Stimulated activated CD4-positive, alpha-beta T cell treated with anti-CD3 and anti-CD28 coated beads, TNF-alpha, amount 100 ng/mL, for 48 hours (primary cell): ENCODE measurements around the gene RUSF1.
"Not testable (repeated sequence)": the region's sequence is repeated elsewhere in the genome, so short reads cannot be mapped to it uniquely, and the experiment has no call there.

Source experiments
- DNase-seq, 3 donors: peaks; one replicate each; pipeline ENCODE4 v3.0.0-alpha.2; 2020; ENCODE audit warnings: low read depth in 3 of 3

Gene RUSF1

GRCh38 chr16:31517800-31518402, 9.7 kb upstream of the RUSF1 start:
- no peak for DNase-seq

- no peak for DNase-seq
These were observed 5.7 kb upstream of the RUSF1 start for GRCh38 chr16:31513884-31514283.

DNA sequence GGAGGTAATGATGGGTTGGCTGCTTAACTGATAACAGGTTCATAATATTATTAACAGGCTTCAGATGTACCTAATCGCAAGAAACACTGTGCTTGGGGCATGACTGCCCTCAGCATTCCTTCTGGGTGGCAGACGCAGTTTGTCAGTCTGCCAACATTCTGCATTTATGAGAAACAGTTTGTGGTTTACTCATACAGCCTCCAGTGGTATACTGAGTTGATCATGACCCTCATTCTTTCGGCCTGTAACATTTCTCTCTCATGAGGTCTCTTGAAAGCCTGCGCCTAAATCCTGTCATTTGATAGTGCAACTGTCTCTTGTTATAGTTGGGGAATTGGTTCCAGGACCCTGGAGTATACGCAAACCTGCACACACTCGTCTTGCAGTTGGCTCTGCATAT, 4.9 kb upstream of the RUSF1 start:
- DNase-seq, result no peak

- DNase-seq, result no peak
These were observed 560 bp upstream of the RUSF1 start for GRCh38 chr16:31508706-31509195.

DNA sequence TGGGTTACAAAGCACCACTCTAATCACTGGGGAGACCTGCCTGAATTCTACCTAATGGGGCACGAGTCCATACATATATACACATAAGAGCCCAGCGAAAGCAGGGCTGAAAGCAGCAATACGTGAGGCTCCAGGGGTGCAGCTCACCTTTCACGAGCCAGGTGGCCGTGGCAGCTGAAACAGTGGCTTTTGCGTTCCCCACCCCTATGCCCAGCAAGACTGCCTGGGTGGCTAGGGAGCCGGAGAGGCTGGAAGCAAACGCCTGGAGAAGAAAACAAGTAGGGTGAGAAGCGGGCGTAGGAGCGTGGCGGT, 618 bp downstream of the RUSF1 start:
- DNase-seq, result no peak

DNA sequence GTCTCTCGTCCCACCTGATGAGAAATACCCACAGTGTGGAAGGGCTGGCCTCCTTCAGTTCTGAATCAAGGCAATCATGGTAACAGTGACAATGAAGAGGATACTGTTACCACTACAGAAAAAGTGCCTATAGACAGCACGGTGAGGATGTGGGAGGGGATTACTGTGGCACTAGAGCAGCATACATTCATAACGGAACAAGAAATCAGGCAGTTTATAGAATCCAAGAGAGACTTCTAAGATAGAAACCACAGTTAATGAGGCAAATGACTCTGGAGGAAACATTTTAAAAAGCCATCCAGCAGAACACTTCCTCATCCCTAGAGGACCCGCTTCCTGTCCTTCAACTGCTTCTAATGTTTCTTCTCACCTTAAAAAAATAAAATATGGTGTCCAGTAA, 2.7 kb downstream of the RUSF1 start:
- peak in 1 of 3 donors; percentile 16 for DNase-seq

DNA sequence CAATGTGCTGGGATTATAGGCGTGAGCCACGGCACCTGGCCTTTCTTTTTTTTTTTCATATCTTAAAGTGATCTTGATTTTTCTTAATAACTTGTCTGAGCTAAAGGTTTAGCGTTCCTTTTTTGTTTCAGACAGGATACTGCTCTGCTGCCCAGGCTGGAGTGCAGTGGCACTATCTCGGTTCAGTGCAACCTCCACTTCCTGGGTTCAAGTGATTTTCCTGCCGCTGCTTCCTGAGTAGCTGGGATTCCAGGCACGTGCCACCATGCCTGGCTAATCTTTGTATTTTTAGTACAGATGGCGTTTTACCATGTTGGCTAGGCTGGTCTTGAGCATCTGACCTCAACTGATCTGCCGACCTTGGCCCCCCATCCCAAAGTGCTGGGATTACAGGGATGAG, 4.0 kb downstream of the RUSF1 start:
- no peak for DNase-seq

DNA sequence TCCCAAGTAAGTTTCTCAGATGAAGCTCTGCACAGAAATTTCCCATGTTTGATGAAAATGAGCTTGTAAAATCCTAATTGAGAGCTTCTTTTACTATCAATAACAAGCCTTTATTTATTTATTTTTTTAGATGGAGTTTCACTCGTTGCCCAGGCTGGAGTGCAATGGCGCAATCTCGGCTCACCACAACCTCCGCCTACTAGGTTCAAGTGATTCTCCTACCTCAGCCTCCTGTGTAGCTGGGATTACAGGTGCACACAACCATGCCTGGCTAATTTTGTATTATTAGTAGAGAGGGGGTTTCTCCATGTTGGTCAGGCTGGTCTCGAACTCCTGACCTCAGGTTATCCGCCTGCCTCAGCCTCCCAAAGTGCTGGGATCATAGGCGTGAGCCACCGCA, 4.6 kb downstream of the RUSF1 start:
- not testable (repeated sequence) for DNase-seq

- DNase-seq, result no peak
These were observed 5.2 kb downstream of the RUSF1 start for GRCh38 chr16:31502981-31503380.

DNA sequence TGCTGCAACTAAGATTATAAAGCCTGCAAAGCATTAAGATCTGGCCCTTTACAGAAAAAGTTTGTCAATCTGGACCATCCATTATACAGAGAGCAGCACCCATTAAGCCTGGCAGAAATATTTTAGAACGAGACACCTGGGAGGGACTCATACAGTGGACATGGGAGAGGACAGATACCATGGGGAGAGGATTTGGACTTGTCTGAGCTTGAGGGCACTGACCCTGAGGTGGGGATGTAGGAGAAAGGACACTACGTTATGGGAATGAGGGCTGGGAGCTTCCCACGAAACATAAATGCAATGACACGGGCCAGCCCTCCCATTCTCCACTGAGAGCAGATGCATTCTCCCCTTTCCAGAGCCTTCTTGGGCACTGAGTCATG, 6.2 kb downstream of the RUSF1 start:
- DNase-seq, result no peak

GRCh38 chr16:31501226-31501965, 6.8 kb downstream of the RUSF1 start:
- no peak for DNase-seq

DNA sequence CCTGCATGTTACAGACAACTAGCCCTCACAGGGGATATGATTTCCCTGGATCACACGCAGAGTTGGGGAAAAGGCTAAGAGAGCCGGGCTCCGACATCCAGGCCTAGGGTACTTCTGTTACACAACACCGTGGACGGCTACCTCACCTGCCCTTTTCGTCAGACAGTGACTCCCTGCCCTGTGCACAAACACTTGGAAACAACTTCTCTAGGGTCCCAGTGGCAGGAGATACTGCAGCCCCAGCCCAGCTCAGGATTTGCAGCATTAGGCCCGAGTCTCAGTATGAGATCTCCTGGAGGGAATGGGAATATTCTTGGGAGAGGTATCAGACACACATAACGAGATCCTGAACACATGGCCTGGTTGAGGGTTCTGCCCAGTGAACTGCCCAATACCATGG, 8.3 kb downstream of the RUSF1 start:
- DNase-seq, result no peak

DNA sequence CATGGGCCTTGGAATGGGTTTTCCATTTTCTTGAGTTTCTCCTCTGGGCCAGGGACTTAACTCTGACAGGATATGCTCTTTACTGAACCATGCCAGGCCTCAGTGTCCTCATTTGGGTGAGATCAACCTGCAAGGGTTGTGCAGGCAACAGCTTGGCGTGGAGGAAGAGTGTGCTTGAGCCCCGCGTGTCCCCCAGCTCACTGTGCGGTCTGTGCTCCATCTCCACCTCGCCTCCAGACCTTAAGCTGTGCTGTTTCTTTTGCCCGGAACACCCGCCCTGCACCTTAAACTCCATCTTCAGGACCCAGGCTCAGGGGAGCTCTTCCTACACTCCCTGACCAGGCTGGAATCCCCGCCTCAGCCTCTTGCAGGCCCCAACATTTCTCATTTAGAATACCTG, 9.7 kb downstream of the RUSF1 start:
- DNase-seq, result no peak

GRCh38 chr16:31496670-31497069, 11.5 kb downstream of the RUSF1 start:
- DNase-seq, result no peak

DNA sequence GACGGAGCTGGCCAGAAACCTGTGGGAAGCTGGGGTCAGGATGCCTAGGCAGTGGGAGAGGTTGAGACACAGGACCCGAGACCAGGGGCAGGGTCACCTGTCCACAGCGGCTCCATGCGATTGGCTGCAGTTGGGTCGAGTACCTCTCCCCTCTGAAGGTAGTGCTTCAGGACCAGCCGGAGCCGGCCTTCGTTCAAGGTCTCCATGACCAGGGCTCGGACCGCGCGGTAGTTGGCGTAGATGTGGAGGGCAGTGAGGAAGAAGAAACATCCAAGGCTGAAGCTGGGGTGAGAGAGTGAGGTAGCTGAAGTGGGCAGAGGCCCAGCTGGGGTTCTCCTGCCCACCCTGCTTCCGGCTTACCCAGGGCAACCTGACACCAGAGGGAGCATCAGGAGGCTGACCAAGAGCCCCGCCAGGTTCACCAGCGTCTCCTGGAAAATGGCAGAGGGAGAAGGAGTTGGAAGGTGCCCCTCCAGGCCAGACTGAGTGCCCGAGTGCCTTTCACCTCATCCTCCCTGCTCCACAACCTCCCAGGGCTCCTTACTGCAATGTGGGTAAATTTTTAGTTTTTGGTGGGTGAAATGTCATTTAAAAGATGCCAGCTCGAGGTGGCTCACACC, 14.6 kb downstream of the RUSF1 start:
- DNase-seq, result no peak

GRCh38 chr16:31491778-31492418, 16.3 kb downstream of the RUSF1 start:
- no peak for DNase-seq

GRCh38 chr16:31489616-31490584, 18.3 kb downstream of the RUSF1 start:
- DNase-seq, result no peak

GRCh38 chr16:31489298-31489564, 19.0 kb downstream of the RUSF1 start:
- no peak for DNase-seq

- DNase-seq, result no peak
These were observed 19.5 kb downstream of the RUSF1 start for GRCh38 chr16:31488468-31489297.

DNA sequence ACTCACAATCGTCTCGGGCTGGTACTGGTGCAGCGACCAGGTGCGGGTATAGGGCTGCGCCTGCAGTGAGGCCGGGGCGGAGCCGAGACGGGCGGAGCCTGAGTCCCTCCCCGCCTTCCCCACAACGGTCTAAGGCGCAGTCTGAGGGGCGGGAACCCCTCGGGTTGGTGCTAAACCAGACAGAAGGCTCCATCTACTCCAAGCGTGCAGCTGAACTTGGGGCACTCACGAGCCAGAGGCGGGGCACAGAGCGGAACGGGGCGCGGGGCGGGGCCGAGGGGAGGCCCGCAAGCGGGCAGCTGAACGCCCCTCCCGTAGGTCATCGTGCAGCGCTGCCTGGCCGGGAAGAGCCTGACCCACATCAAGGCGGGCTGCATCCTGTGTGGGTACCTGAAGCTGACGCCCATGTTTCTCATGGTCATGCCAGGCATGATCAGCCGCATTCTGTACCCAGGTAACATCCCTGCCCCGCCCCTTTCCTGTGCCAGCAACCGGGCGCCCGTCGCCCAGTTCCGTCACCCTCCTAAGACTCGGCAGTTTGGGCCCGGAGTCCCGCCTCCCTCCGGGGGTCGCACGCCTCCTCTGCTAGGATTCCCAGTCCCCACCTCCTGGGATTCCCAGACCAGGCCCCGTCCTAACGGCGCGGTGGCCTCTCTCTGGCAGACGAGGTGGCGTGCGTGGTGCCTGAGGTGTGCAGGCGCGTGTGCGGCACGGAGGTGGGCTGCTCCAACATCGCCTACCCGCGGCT, 20.3 kb downstream of the RUSF1 start:
- peak in 1 of 3 donors; percentile 54 for DNase-seq
